T1000 (cell line): ENCODE measurements around the gene ZMIZ2.
"Not testable (repeated sequence)": the region's sequence is repeated elsewhere in the genome, so short reads cannot be mapped to it uniquely, and the experiment has no call there.

Experiments
- DNase-seq: peaks from one replicate; lab custom pipeline; 2025; ENCODE audit warnings: mixed read lengths; lab: John Stamatoyannopoulos, UW

The ZMIZ2 gene

DNA sequence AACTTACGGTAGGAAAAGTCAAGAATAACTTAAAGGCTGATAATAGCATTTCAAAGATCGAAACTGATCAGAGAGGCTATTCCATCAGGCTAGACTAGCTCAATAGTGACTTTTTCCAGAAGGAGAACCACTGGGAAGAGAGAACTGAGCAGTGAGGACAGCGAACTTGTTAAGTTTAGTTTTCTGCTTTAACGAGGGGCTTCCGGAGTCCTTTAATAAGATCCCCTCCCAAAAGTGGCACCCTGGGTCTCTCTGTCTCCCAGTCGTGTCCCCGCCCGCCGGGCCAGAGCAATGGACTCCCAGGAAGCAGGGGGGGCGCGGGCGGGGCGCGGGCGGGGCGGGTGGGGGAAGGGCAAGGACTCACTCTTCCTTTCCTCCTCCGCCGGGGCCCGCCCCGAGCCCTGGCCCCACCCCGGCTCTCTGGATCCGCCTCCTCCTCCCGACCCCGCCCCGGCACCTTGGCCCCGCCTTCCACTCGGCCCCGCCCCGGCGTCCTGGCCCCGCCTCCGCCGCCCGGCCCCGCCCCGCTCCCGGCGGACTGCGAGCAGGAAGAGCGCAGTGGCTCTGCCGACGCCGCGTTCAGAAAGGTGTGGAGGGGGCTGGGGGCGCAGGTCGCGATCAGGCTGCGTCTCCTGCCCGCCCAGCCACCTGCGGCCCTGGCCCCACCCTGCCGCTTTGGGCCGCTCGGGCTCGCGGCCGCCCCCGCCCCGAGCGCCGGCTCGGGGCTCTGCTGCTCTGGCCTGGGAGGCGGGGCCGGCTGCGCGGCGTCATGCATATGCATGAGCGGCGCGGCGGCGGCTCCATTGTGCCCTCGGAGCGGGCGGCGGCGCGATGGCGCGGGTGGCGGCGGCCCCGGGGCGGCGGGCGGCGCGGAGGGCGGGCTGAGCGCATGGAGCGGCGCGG, at the start of gene ZMIZ2:
Gene ZMIZ2, plus strand, starts transcription at position 803 of the 903 bp plus-strand sequence. CDS start 7,403 bp downstream, outside the sequence.
- peak; percentile 89 for DNase-seq

GRCh38 chr7:44699598-44699997, 49.0 kb upstream of the ZMIZ2 start:
- not testable (repeated sequence) for DNase-seq

DNA sequence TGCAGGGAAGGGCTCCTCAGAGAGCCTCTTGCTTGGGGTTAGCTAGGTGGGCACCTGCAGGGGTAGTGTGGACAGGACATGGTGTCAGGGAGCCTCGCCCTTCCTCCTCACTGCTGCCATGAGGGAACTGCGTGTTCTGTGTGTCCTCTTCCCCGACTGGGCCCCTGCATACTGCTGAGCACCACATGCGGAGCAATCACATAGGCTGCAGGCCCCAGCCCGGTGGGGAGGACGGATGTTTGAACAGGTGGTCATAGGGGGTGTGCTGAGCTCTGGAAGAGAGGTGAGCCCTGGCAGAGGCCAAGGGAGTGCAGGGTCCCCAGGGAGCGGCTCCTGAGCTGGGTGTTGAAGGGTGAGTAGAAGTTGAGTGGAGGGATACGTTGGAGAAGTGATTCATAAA, 48.3 kb upstream of the ZMIZ2 start:
- no peak for DNase-seq

DNA sequence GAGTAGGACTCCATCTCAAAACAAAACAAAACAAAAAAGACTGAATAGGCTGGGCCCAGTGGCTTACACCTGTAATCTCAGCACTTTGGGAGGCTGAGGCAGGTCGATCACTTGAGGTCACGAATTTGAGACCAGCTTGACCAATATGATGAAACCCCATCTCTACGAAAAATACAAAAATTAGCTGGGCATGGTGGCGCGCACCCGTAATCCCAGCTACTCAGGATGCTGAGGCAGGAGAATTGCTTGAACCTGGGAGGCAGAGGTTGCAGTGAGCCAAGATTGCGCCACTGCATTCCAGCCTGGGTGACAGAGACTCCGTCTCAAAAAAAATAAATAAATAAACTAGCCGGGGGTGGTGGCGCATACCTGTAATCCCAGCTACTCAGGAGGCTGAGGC, 45.3 kb upstream of the ZMIZ2 start:
- not testable (repeated sequence) for DNase-seq

GRCh38 chr7:44703921-44704320, 44.7 kb upstream of the ZMIZ2 start:
- no peak for DNase-seq

- DNase-seq: no peak
These were observed 43.2 kb upstream of the ZMIZ2 start for GRCh38 chr7:44705434-44705833.

GRCh38 chr7:44706788-44707557, 41.7 kb upstream of the ZMIZ2 start:
- DNase-seq: no peak

GRCh38 chr7:44707558-44708230, 41.0 kb upstream of the ZMIZ2 start:
- DNase-seq: no peak

DNA sequence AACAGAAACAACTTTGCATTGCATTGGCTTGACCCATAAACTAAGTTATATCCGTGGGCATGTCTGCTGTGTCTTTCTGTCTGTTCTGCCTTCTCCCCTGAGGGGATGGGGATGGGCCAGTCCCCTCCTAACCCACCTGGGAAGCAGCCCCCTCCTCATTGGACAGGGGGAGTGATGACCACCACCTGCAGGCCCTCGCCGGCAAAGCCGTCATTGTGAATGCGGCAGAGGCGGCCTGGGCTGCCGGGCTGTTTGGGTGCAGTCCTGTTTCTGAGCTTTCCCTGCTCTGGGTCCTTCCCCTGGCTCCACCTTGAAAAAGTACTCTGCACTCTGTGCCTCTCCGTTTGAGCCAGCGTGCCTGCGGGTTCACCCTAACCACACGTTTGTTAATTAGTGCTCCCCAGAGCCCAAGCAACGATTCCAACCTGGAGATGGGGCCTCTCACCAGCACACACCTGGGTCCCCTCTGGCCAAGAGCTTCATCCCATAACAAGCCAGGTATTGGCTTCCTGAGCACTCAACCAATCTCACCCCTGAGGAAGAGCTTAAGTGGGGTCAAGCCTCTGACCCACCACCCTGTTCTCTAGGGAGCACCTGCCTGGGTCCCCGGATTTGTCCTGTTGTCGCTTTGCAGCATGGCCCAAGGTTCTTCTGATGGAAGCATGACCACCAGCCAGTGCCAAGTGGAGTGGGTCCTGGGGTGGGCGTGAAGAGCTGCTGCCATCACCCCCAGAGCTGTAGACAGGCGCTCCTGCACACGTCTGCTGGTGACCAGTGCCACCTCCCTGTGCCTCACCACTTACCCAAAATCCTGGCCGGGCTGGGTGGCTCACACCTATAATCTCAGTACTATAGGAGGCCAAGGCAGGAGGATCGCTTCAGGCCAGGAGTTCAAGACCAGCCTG, 39.4 kb upstream of the ZMIZ2 start:
- no peak for DNase-seq

DNA sequence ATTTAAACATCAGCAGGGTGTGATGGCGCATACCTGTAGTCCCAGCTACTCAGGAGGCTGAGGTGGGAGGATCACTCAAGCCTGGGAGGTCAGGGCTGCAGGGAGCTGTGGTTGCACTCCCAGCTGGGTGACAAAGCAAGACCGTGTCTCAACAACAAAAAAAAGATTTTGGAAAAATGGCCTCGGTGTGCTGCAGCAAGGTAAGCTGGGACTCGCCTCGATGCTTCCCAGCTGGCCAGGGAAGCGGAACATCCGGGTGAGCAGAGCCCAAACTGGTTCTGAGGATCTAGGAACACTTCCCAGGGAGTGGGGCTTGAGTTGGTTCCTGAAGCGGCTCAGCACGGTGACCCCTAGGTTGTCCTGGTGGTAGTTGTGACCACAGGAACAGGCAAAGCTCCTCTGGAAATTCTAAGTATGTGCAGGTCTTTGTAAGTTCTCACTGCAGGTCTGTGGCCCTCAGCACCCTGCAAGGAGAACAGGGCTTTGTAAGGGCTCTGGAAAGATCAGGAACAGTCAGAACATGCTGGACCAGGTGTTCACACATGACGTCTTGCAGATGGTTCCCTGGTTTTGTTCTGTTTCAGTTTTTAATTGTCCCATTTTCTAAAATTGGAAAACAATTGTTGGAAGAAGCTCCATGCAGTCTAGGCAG, 38.6 kb upstream of the ZMIZ2 start:
- no peak for DNase-seq

GRCh38 chr7:44711528-44711927, 37.1 kb upstream of the ZMIZ2 start:
- no peak for DNase-seq

DNA sequence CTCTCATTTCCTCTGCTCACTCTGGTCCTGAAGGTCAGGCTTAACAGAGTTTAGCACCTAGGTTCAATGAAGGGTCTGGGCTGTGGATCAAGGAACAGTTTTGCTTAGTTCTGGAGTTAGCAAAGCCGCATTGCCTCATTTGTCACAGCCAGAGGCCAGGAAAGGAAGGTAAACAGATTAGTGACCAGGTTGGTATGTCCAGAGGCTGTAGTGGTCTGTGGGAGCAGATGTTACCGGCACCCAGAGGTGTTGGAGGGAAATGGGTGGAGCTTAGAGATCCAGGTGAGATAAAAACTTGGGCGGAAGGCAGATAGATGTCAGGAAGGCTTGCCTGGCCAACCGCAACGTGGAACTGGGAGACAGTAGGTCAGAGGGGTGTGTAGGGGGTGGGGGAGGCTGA, 36.6 kb upstream of the ZMIZ2 start:
- no peak for DNase-seq

GRCh38 chr7:44713141-44713540, 35.5 kb upstream of the ZMIZ2 start:
- DNase-seq: no peak

- no peak for DNase-seq
These were observed 34.8 kb upstream of the ZMIZ2 start for GRCh38 chr7:44713680-44714335.

DNA sequence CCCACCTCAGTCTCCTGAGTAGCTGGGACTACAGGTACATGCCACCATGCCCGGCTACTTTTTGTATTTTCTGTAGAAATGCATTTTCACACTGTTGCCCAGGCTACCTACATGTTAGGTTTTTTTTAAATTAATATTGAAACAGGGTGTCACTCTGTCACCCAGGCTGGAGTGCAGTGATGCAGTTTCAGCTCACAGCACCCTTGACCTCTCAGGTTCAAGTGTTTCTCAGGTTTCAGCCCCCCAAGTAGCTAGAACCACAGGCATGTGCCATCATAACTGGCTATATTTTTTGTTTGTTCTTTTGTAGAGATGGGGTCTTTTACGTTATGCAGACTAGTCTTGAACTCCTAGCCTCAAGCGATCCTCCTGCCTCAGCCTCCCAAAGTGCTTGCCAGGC, 32.4 kb upstream of the ZMIZ2 start:
- DNase-seq: no peak

GRCh38 chr7:44720301-44720700, 28.3 kb upstream of the ZMIZ2 start:
- no peak for DNase-seq

DNA sequence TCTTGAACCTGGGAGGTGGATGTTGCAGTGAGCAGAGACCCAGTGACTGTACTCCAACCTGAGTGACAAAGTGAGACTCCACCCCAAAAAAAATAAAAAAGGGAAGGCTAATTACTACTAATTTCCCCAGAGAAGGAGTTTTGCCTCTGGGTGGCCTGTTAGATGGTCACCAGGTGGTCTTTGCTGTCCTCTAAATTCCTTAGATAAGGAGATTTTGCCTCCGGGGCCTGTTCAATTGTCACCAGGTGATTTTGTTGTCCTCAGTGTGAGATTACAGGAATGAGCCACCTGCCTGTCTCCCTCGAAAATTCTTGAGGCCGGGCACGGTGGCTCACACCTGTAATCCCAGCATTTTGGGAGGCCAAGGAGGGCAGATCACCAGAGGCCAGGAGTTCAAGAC, 24.4 kb upstream of the ZMIZ2 start:
- no peak for DNase-seq

GRCh38 chr7:44726250-44726649, 22.4 kb upstream of the ZMIZ2 start:
- not testable (repeated sequence) for DNase-seq

DNA sequence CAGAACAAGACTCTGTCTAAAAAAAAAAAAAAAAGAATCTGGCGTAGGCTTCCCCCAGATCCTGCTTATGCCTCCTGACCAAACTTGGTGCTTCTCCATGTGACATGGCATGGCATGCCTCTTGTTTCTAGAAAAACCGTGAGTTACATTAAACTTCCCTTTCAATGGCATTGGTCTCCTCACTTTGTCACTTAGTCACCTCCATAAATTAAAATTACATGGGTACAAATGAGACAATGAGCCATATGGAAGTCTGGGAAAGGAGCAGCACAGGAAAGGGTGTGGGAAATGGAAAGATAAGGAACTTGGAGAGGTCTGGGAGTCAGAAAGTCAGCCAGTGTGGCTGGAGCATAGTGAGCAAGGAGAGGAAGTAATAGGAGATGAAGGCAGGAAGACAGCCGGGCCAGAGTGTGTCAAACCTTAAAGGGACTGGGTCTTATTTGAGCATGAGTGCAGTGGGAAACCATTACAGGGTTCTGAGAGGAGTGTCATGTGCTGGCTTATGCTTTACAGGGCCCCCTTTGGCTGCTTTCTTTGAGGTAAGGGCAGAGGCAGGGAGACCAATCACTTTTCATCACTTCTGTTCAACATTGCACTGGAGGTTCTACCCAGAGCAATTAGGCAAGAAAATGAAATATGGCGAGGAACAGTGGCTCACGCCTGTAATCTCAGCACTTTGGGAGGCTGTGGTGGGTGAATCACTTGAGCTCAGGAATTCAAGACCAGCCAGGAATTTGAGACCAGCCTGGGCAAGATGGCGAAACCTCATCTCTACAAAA, 21.3 kb upstream of the ZMIZ2 start:
- peak; percentile 12 for DNase-seq

DNA sequence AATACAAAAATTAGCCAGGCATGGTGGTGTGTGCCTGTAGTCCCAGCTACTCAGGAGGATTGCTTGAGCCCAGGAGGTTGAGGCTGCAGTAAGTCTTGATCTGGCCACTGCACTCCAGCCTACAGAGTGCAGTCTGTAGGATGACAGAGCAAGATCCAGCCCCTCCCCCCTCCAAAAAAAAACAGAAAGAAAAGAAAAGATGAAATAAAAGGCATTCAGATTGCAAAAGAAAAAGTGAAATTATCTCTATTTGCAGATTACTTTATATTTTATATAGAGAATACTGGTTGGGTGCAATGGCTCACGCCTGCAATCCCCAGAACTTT, 20.7 kb upstream of the ZMIZ2 start:
- DNase-seq: no peak
